HG02938 (cell line): ENCODE data around the gene FRAT1.
A peak's percentile ranks its signal among the peaks of the same experiment; 100 is the strongest.
"Not testable (repeated sequence)": the region's sequence is repeated elsewhere in the genome, so short reads cannot be mapped to it uniquely, and the experiment has no call there.

Experiments
- ATAC-seq: cut with Tn5 transposase; IDR thresholded peaks from one replicate; pipeline ENCODE4 v1.9.1; 2021; ENCODE audit warnings: mild to moderate bottlenecking, moderate library complexity; ENCODE audit not compliant: unreplicated experiment

The FRAT1 gene

GRCh38 chr10:97318772-97319651, at the start of gene FRAT1:
FRAT1 (plus strand) TSS chr10:97319271; CDS start chr10:97319454, 183 bp downstream.
- ATAC-seq = peak; percentile 87

- ATAC-seq = no peak
These were observed 48.4 kb upstream of the FRAT1 start for GRCh38 chr10:97270523-97271154.

GRCh38 chr10:97273700-97274099, 45.4 kb upstream of the FRAT1 start:
- ATAC-seq = no peak

- no peak for ATAC-seq
These were observed 44.2 kb upstream of the FRAT1 start for GRCh38 chr10:97274828-97275227.

GRCh38 chr10:97277551-97277950, 41.5 kb upstream of the FRAT1 start:
- ATAC-seq = no peak

- no peak for ATAC-seq
These were observed 40.5 kb upstream of the FRAT1 start for GRCh38 chr10:97278491-97278989.

GRCh38 chr10:97279121-97279815, 39.8 kb upstream of the FRAT1 start:
- no peak for ATAC-seq

- no peak for ATAC-seq
These were observed 38.3 kb upstream of the FRAT1 start for GRCh38 chr10:97280783-97281182.

GRCh38 chr10:97290076-97290475, 29.0 kb upstream of the FRAT1 start:
- ATAC-seq = not testable (repeated sequence)

- not testable (repeated sequence) for ATAC-seq
These were observed 28.3 kb upstream of the FRAT1 start for GRCh38 chr10:97290576-97291356.

GRCh38 chr10:97291357-97292096, 27.5 kb upstream of the FRAT1 start:
- no peak for ATAC-seq

GRCh38 chr10:97292097-97292861, 26.8 kb upstream of the FRAT1 start, which contains the start of gene ARHGAP19:
ARHGAP19 (minus strand) TSS chr10:97292637; CDS start chr10:97292627, 10 bp downstream.
- ATAC-seq = peak; percentile 96

GRCh38 chr10:97292862-97293198, 26.2 kb upstream of the FRAT1 start:
- no peak for ATAC-seq

GRCh38 chr10:97297556-97298222, 21.4 kb upstream of the FRAT1 start:
- no peak for ATAC-seq

GRCh38 chr10:97298223-97298571, 20.9 kb upstream of the FRAT1 start:
- ATAC-seq = no peak

- ATAC-seq = no peak
These were observed 18.1 kb upstream of the FRAT1 start for GRCh38 chr10:97300980-97301379.

- no peak for ATAC-seq
These were observed 16.8 kb upstream of the FRAT1 start for GRCh38 chr10:97302088-97302791.

GRCh38 chr10:97307441-97307840, 11.6 kb upstream of the FRAT1 start:
- no peak for ATAC-seq
